ENCODE measurements around the gene AMPD1. TPM values are rescaled to one million over a fixed set of nuclear protein-coding genes. Genes with fewer than 3 reads are reported as not detected.

Gene AMPD1
- total and polyA plus RNA-seq, 2 of the 13 experiments (the other 11 are each of a cell fraction or from before 2014, with no cell fraction given), result not detected

- POLR2A ChIA-PET, result no interaction called here
These were observed 1.5 kb upstream of the AMPD1 start for GRCh38 chr1:114696810-114697209.

More at GRCh38 chr1:114696810-114697209, 1.5 kb upstream of the AMPD1 start:
- Histone ChIP-seq H3K4me1 (ENCODE audit: insufficient read depth, low read length) (peaks cover 6% of the 10 kb centered on the region; the same call in 1 of the 2 replicates), H3K9me3 (ENCODE audit: low read length) (no peaks in the 10 kb centered on the region), H3K27ac (ENCODE audit: extremely low read length, insufficient read depth, low read length) (no peak overlapping the region), H4K20me1 (ENCODE audit: insufficient read depth, low read length) (no peaks in the 10 kb centered on the region), H3K4me2 (ENCODE audit: low read depth, low read length) (no peak overlapping the region), H3K79me2 (ENCODE audit: insufficient read depth, low read length) (no peaks in the 10 kb centered on the region), H3K9ac (ENCODE audit: insufficient read depth, low read depth, low read length) (no peak overlapping the region), H3K4me3 (replicated peaks in 1 of 3; ENCODE audit: insufficient read depth in 1 of 3, low read depth in 2 of 3, low read length in 3 of 3) (no peak overlapping the region), H3K27me3 (ENCODE audit: control insufficient read depth in 1 of 2, insufficient read depth in 2 of 2, low read length in 2 of 2) (no peaks in the 10 kb centered on the region), H3K36me3 (replicated peaks in 1 of 2; ENCODE audit: control insufficient read depth in 1 of 2, insufficient read depth in 2 of 2, low read length in 2 of 2) (no peaks in the 10 kb centered on the region), H2AFZ (ENCODE audit: low read length) (no peak overlapping the region)
- ATAC-seq (no peak), FAIRE-seq (no peak), DNase-seq (ENCODE audit: low spot score) (no peak)
- intact Hi-C loops (cut with micrococcal nuclease; ENCODE audit: unreplicated experiment), result no loop called here
- TF ChIP-seq ATF1 (CRISPR knock-in tag; IDR thresholded peaks at IDR 0.05) (no peak), ZNF614 (CRISPR knock-in tag; IDR thresholded peaks at IDR 0.05; ENCODE audit: borderline replicate concordance) (no peak), MATR3 (CRISPR knock-in tag; IDR thresholded peaks at IDR 0.05) (no peak), ZNF224 (CRISPR knock-in tag; IDR thresholded peaks at IDR 0.05) (no peak), HMGXB4 (CRISPR knock-in tag; IDR thresholded peaks at IDR 0.05; ENCODE audit: borderline replicate concordance in 1 of 2, low read depth in 1 of 2) (no peak), NAIF1 (CRISPR knock-in tag; IDR thresholded peaks at IDR 0.05; ENCODE audit: borderline replicate concordance) (no peak), MTA3 (CRISPR knock-in tag; IDR thresholded peaks at IDR 0.05) (no peak), ZNF574 (CRISPR knock-in tag; IDR thresholded peaks at IDR 0.05) (no peak), SNRNP70 (IDR thresholded peaks at IDR 0.05; ENCODE audit: low read depth, low read length) (no peak), ZNF460 (CRISPR knock-in tag; IDR thresholded peaks at IDR 0.05; ENCODE audit: borderline replicate concordance) (no peak), ZNF569 (CRISPR knock-in tag; IDR thresholded peaks at IDR 0.05; ENCODE audit: borderline replicate concordance) (no peak), ZNF558 (CRISPR knock-in tag; IDR thresholded peaks at IDR 0.05; ENCODE audit: borderline replicate concordance) (no peak), RBM22 (optimal IDR thresholded peaks at IDR 0.05; ENCODE audit: low read length) (no peak), EEA1 (CRISPR knock-in tag; IDR thresholded peaks at IDR 0.05; ENCODE audit: borderline replicate concordance) (no peak)
- TF ChIP-seq, protein P1, sequence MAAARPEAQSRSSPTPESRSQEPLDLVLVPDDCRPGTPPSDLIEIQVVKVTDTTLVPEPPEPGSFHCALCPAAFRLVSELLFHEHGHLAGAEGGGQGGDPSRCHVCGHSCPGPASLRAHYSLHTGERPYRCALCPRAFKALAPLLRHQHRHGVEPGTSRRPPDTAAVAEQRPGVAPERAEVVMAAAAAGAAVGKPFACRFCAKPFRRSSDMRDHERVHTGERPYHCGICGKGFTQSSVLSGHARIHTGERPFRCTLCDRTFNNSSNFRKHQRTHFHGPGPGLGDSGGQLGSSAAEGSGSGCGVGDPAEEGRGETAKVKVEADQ (CRISPR knock-in tag; IDR thresholded peaks at IDR 0.05; ENCODE audit: borderline replicate concordance), result no peak
- no TSS peak for BruUV-seq (replicated peaks)
- in situ Hi-C loops (cut with HindIII; ENCODE audit: extremely low pct_ligation_motif_present, low pct_unique_long_range_greater_than_20kb), result loop anchor here (25.0 kb wide), 1 partner anchor 335 kb away; no protein-coding TSS in a partner anchor
- CTCF ChIA-PET (ENCODE audit: low intra/inter-chr PET ratio, low total read pairs), result no interaction called here
